IMR-90 (cell line): ENCODE measurements around the gene ZNF607. TPM values are rescaled to one million over a fixed set of nuclear protein-coding genes. Genes with fewer than 3 reads are reported as not detected.

Experiments used
- ATAC-seq: fragments of 200-7000 bp; cut with Tn5 transposase; 2 replicates; pipeline ENCODE4 v1.9.1; 2020; ENCODE audit warnings: low read depth, mild to moderate bottlenecking, moderate library complexity
- BruUV-seq: library from RNA; stranded (reverse); fragments of 400-500 nt; replicated peaks from 2 replicates; lab custom pipeline; 2021; lab: Mats Ljungman, UMichigan
- CTCF ChIA-PET: fragments of 300-600 bp; formaldehyde crosslinking; extraction: SDS; loops from one replicate; lab custom pipeline; 2021; ENCODE audit warnings: antibody characterized with exemption; lab: Yijun Ruan, JAX
- POLR2A ChIA-PET: fragments of 300-600 bp; sonication (Branson Sonifier 250); formaldehyde crosslinking; loops from one replicate; lab custom pipeline; 2022; ENCODE audit warnings: antibody characterized with exemption; ENCODE audit not compliant: unreplicated experiment; lab: Charles Lee
- DNase-seq: peaks from one replicate; pipeline ENCODE4 v3.0.0; 2013
- H2AFZ ChIP-seq: replicated peaks from 2 replicates; pipeline ENCODE3; 2013; ENCODE audit warnings: low read length, mild to moderate bottlenecking; ENCODE audit not compliant: poor library complexity
- H2AK5ac ChIP-seq: 2 replicates; pipeline ENCODE4 v1.6.1; 2013; ENCODE audit warnings: low read depth, low read length, inconsistent platforms
- H2AK9ac ChIP-seq: replicated peaks from 2 replicates; pipeline ENCODE3; 2013; ENCODE audit warnings: mild to moderate bottlenecking, low read depth, low read length, moderate library complexity; ENCODE audit not compliant: poor library complexity
- H2BK120ac ChIP-seq: 2 replicates; pipeline ENCODE4 v1.6.1; 2013; ENCODE audit warnings: low read depth, low read length, inconsistent platforms
- H2BK15ac ChIP-seq: 3 replicates; pipeline ENCODE4 v1.6.1; 2013; ENCODE audit warnings: low read depth, low read length, inconsistent platforms
- H2BK20ac ChIP-seq: 2 replicates; pipeline ENCODE4 v1.6.1; 2013; ENCODE audit warnings: low read depth, mild to moderate bottlenecking, inconsistent platforms, low read length, moderate library complexity
- H2BK5ac ChIP-seq: 2 replicates; pipeline ENCODE4 v1.6.1; 2013; ENCODE audit warnings: mild to moderate bottlenecking, low read depth, low read length, inconsistent platforms; ENCODE audit not compliant: poor library complexity, severe bottlenecking
- H3K14ac ChIP-seq: replicated peaks from 2 replicates; pipeline ENCODE4 v1.6.1; 2013; ENCODE audit warnings: low read depth, low read length, inconsistent platforms
- H3K18ac ChIP-seq: 2 replicates; pipeline ENCODE4 v1.6.1; 2013; ENCODE audit warnings: low read depth, low read length, control low read depth
- H3K23ac ChIP-seq: 2 replicates; pipeline ENCODE4 v1.6.1; 2013; ENCODE audit warnings: low read depth, low read length, inconsistent platforms
- H3K27ac ChIP-seq: 2 replicates; pipeline ENCODE4 v1.5.1; 2013; ENCODE audit warnings: mild to moderate bottlenecking, control low read depth, low read length; ENCODE audit not compliant: insufficient read depth
- H3K27me3 ChIP-seq: 2 replicates; pipeline ENCODE4 v1.6.1; 2013; ENCODE audit warnings: low read length; ENCODE audit not compliant: control insufficient read depth, insufficient read depth
- H3K36me3 ChIP-seq: 2 replicates; pipeline ENCODE4 v1.6.1; 2013; ENCODE audit warnings: low read length, mixed read lengths; ENCODE audit not compliant: control insufficient read depth, insufficient read depth
- H3K4ac ChIP-seq: 2 replicates; pipeline ENCODE4 v1.6.1; 2013; ENCODE audit warnings: low read depth, low read length, inconsistent platforms
- H3K4me1 ChIP-seq: 2 replicates; pipeline ENCODE4 v1.6.1; 2013; ENCODE audit warnings: low read length, mixed read lengths; ENCODE audit not compliant: control insufficient read depth, insufficient read depth
- H3K4me2 ChIP-seq: 2 replicates; pipeline ENCODE4 v1.6.1; 2013; ENCODE audit warnings: low read depth, mild to moderate bottlenecking, control low read depth, low read length, moderate library complexity
- H3K4me3 ChIP-seq: 2 replicates; pipeline ENCODE4 v1.5.1; 2013; ENCODE audit warnings: low read depth, mild to moderate bottlenecking, control low read depth, low read length, moderate library complexity; ENCODE audit not compliant: insufficient read depth
- H3K56ac ChIP-seq: 2 replicates; pipeline ENCODE4 v1.6.1; 2013; ENCODE audit warnings: low read length, inconsistent platforms; ENCODE audit not compliant: insufficient read depth; ENCODE audit errors: extremely low read depth
- H3K79me1 ChIP-seq, 2 experiments: 2 replicates each; pipeline ENCODE4 v1.6.1; 2013; ENCODE audit warnings: low read length in 2 of 2, inconsistent platforms in 1 of 2, low read depth in 1 of 2
- H3K9ac ChIP-seq: 2 replicates; pipeline ENCODE4 v1.6.1; 2013; ENCODE audit warnings: low read depth, low read length, control low read depth
- H3K9me1 ChIP-seq: 2 replicates; pipeline ENCODE4 v1.6.1; 2013; ENCODE audit warnings: low read length, inconsistent platforms; ENCODE audit not compliant: insufficient read depth
- H3K9me3 ChIP-seq: 2 replicates; pipeline ENCODE4 v1.6.1; 2013; ENCODE audit warnings: low read length; ENCODE audit not compliant: control insufficient read depth, insufficient read depth
- H4K20me1 ChIP-seq: 2 replicates; pipeline ENCODE4 v1.6.1; 2013; ENCODE audit warnings: low read length, inconsistent platforms; ENCODE audit not compliant: insufficient read depth
- H4K5ac ChIP-seq: 2 replicates; pipeline ENCODE4 v1.6.1; 2013; ENCODE audit warnings: mild to moderate bottlenecking, low read depth, low read length, control low read depth
- H4K8ac ChIP-seq, 2 experiments: 2 replicates each; pipeline ENCODE4 v1.6.1; 2013; ENCODE audit warnings: low read depth in 2 of 2, low read length in 2 of 2, control low read depth in 1 of 2, inconsistent platforms in 1 of 2
- H4K91ac ChIP-seq: 2 replicates; pipeline ENCODE4 v1.6.1; 2013; ENCODE audit warnings: low read depth, low read length, inconsistent platforms; ENCODE audit not compliant: insufficient read depth
- BHLHE40 ChIP-seq: fragments of 150-350 bp; IDR thresholded peaks from 2 replicates; pipeline ENCODE4 v1.6.1; 2016; ENCODE audit warnings: mild to moderate bottlenecking, low read depth, low read length
- CEBPB ChIP-seq: IDR thresholded peaks from 2 replicates; pipeline ENCODE4 v1.6.1; 2012; ENCODE audit warnings: low read depth, low read length, improper control_type of control experiment
- CHD1 ChIP-seq: IDR thresholded peaks from 2 replicates; pipeline ENCODE4 v1.6.1; 2012; ENCODE audit warnings: low read depth, low read length, improper control_type of control experiment
- FOS ChIP-seq: fragments of 150-350 bp; IDR thresholded peaks from 2 replicates; pipeline ENCODE4 v1.6.1; 2016; ENCODE audit warnings: low read depth, low read length
- MAFK ChIP-seq: IDR thresholded peaks from 2 replicates; pipeline ENCODE4 v1.6.1; 2012; ENCODE audit warnings: low read depth, low read length, improper control_type of control experiment
- MAZ ChIP-seq: IDR thresholded peaks from 2 replicates; pipeline ENCODE4 v1.6.1; 2012; ENCODE audit warnings: low read depth, mild to moderate bottlenecking, low read length, improper control_type of control experiment, moderate library complexity, borderline replicate concordance
- MXI1 ChIP-seq: IDR thresholded peaks from 2 replicates; pipeline ENCODE4 v1.6.1; 2012; ENCODE audit warnings: low read depth, mild to moderate bottlenecking, low read length, moderate library complexity, borderline replicate concordance
- POLR2A ChIP-seq: IDR thresholded peaks from 2 replicates; pipeline ENCODE4 v1.6.1; 2012; ENCODE audit warnings: mild to moderate bottlenecking, low read depth, low read length
- RCOR1 ChIP-seq: IDR thresholded peaks from 2 replicates; pipeline ENCODE4 v1.6.1; 2012; ENCODE audit warnings: mild to moderate bottlenecking, low read length, improper control_type of control experiment; ENCODE audit not compliant: insufficient replicate concordance
- USF2 ChIP-seq: fragments of 150-350 bp; IDR thresholded peaks from 2 replicates; pipeline ENCODE4 v1.6.1; 2017; ENCODE audit warnings: mild to moderate bottlenecking, antibody characterized with exemption, low read length, low read depth
- WGBS, 2 experiments: methylation state at CpG; one replicate each; pipeline versions ENCODE4 v1.1.5 to v1.1.7; 2013; ENCODE audit warnings: missing lambda C conversion rate in 2 of 2; ENCODE audit not compliant: insufficient read length in 1 of 2; ENCODE audit errors: extremely low coverage in 2 of 2; 5-methylcytosine and 5-hydroxymethylcytosine counted together
- dilution Hi-C: fragments of 300-500 bp; cut with HindIII; formaldehyde crosslinking; loops from one replicate; pipeline ENCODE4 v1.14.3; 2018; ENCODE audit warnings: low sequenced_read_pairs; ENCODE audit not compliant: unreplicated experiment
- in situ Hi-C: fragments of 300-500 bp; cut with MboI; formaldehyde crosslinking; loops from 3 replicates; pipeline ENCODE4 v1.14.3; 2019; ENCODE audit warnings: low sequenced_read_pairs, inconsistent platforms, mixed read lengths
- intact Hi-C: fragments of 100-400 bp; cut with micrococcal nuclease; formaldehyde crosslinking; loops from 2 replicates; pipeline ENCODE4 v1.10.0; 2022
- polyA plus RNA-seq, 3 experiments: library from polyadenylated mRNA; depleted of rRNA; stranded (reverse); fragments of >200 nt; gene quantifications; 2 replicates each; pipeline ENCODE4 v1.2.3, GENCODE V29; 2012; ENCODE audit warnings: low replicate concordance in 1 of 3
- total RNA-seq: library from RNA; depleted of rRNA; stranded (reverse); fragments of >200 nt; gene quantifications from 2 replicates; pipeline ENCODE4 v1.2.3, GENCODE V29; 2012

The ZNF607 gene
- total and polyA plus RNA-seq, 2 of the 4 experiments (the other 2 are of a cell fraction): 1.2 to 2.7 TPM

- POLR2A ChIA-PET: interaction anchor here (0.6 kb wide), 1 partner anchor 285 kb away, joined by 3 read pairs; the partner anchor contains the start of gene ZNF527
- BruUV-seq: no TSS peak
- H3K4me1 ChIP-seq: no peaks in the 10 kb centered on the region
- H4K8ac ChIP-seq: peak overlapping the region; percentile 86 to 88
- peak overlapping the region; percentile 95 for H3K4me2 ChIP-seq
- peak overlapping the region; percentile 68 for H2BK5ac ChIP-seq
- peaks cover 0 to 15% of the 10 kb centered on the region in 2 experiments; a peak in 2 of 4 replicates for H3K79me1 ChIP-seq
- H3K56ac ChIP-seq: 0 out of 2 replicates have a peak overlapping the region, but pooled peaks have one; percentile 46
- H2AK9ac ChIP-seq: peak overlapping the region; percentile 65
- H3K9ac ChIP-seq: peak overlapping the region; percentile 71
- intact Hi-C loops: loop anchor here (2.0 to 5.0 kb wide), 2 partner anchors 37 to 189 kb away; partner anchors contain the start of genes ZNF569 and ZNF570
- CTCF ChIA-PET: no interaction called here
- H3K14ac ChIP-seq: peak overlapping the region; percentile 91; the same call in 1 of the 2 replicates
- DNase-seq: peak; percentile 68
- peak overlapping the region; percentile 71 for H3K27ac ChIP-seq
- H3K4ac ChIP-seq: peak overlapping the region; percentile 85
- ATAC-seq: peak; percentile 78
- H3K36me3 ChIP-seq: no peaks in the 10 kb centered on the region
- in situ Hi-C loops: no loop called here
- H2AK5ac ChIP-seq: peak overlapping the region; percentile 3; the same call in 1 of the 2 replicates
- dilution Hi-C loops: no loop called here
- 1% methylated on average over 33 of the region's 57 CpGs; no CpG with 5 or more reads in 1 of the 2 experiments for WGBS, 2 experiments
- H2AFZ ChIP-seq: peak overlapping the region; percentile 98
- 0 out of 2 replicates have a peak overlapping the region, but pooled peaks have one; percentile 4 for H3K23ac ChIP-seq
- H3K18ac ChIP-seq: peak overlapping the region; percentile 44
- H4K20me1 ChIP-seq: no peaks in the 10 kb centered on the region
- TF ChIP-seq POLR2A (no peak; the same call in 1 of the 2 replicates), RCOR1 (peak; percentile 6), FOS (no peak), CEBPB (no peak), MXI1 (peak; percentile 22; the same call in 1 of the 2 replicates), MAZ (0 out of 2 replicates have a peak, but pooled peaks have one; percentile 22), BHLHE40 (peak; percentile 86), MAFK (no peak), CHD1 (no peak), USF2 (peak; percentile 48; the same call in 1 of the 2 replicates)
- H3K27me3 ChIP-seq: no peaks in the 10 kb centered on the region
- peak overlapping the region; percentile 89 for H3K4me3 ChIP-seq
- peak overlapping the region; percentile 81 for H4K91ac ChIP-seq
- peak overlapping the region; percentile 77; the same call in 1 of the 3 replicates for H2BK15ac ChIP-seq
- no peak overlapping the region for H2BK20ac ChIP-seq
- peak overlapping the region; percentile 58; the same call in 1 of the 2 replicates for H2BK120ac ChIP-seq
- peaks cover 2% of the 10 kb centered on the region; the same call in 1 of the 2 replicates for H3K9me3 ChIP-seq
- H4K5ac ChIP-seq: peak overlapping the region; percentile 83
- H3K9me1 ChIP-seq: no peaks in the 10 kb centered on the region
Measured at GRCh38 chr19:37655689-37656371, 63.7 kb downstream of the ZNF607 start.
